K562 (cell line): Measurements from ENCODE around the gene ADGRF5. TPM values are rescaled to one million over a fixed set of nuclear protein-coding genes. Genes with fewer than 3 reads are reported as not detected.

Experiments used
- ATAC-seq: fragments of 200-7000 bp; cut with Tn5 transposase; 3 replicates; pipeline ENCODE4 v1.9.1; 2020; ENCODE audit warnings: moderate library complexity
- BruUV-seq: library from RNA; stranded (reverse); fragments of 400-500 nt; replicated peaks from 2 replicates; lab custom pipeline; 2021; lab: Mats Ljungman, UMichigan
- CTCF ChIA-PET: fragments of 300-600 bp; formaldehyde crosslinking; extraction: SDS; loops from one replicate; lab custom pipeline; 2021; ENCODE audit warnings: low intra/inter-chr PET ratio; lab: Yijun Ruan, JAX
- POLR2A ChIA-PET: fragments of 300-600, 350-650 bp; sonication (Branson Sonifier 250); formaldehyde crosslinking; extraction: SDS; loops from one replicate; lab custom pipeline; 2021; ENCODE audit warnings: antibody characterized with exemption, inconsistent platforms; lab: Yijun Ruan, JAX
- DNase-seq, 4 experiments: peaks; one replicate each; pipeline versions ENCODE4 v3.0.0 to v3.0.0-alpha.2; 2011 to 2018; ENCODE audit warnings: low spot score in 3 of 4, mixed read lengths in 3 of 4; ENCODE audit errors: extremely low read depth in 1 of 4
- FAIRE-seq: peaks from 2 replicates; lab custom pipeline; 2011; peaks lifted over from hg19 to GRCh38; lab: Jason Lieb, UNC
- H2AFZ ChIP-seq: 2 replicates; pipeline ENCODE4 v1.6.0; 2011; ENCODE audit warnings: low read depth, low read length, control low read depth, inconsistent platforms
- H3K27ac ChIP-seq: fragments of 200-600 bp; 3 replicates; pipeline ENCODE4 v1.8.0; 2011; ENCODE audit warnings: low read depth, mild to moderate bottlenecking, control low read depth, inconsistent platforms, low read length, moderate library complexity, mixed read lengths; ENCODE audit errors: extremely low read depth
- H3K27me3 ChIP-seq, 2 experiments: fragments of 300-600 bp in 1 of 2; 2 replicates in 1 of 2; 3 replicates in 1 of 2; pipeline versions ENCODE4 v1.6.0 to v1.8.0; 2011; ENCODE audit warnings: inconsistent platforms in 2 of 2, low read length in 2 of 2, mild to moderate bottlenecking in 1 of 2, mixed read lengths in 1 of 2, moderate library complexity in 1 of 2; ENCODE audit not compliant: control insufficient read depth in 2 of 2, insufficient read depth in 2 of 2
- H3K36me3 ChIP-seq: fragments of 300-600 bp; 3 replicates; pipeline ENCODE4 v1.8.0; 2011; ENCODE audit warnings: mild to moderate bottlenecking, low read length, inconsistent platforms; ENCODE audit not compliant: control insufficient read depth, insufficient read depth
- H3K4me1 ChIP-seq, 2 experiments: fragments of 200-600 bp in 1 of 2; replicated peaks in 1 of 2; 2 replicates in 1 of 2; 3 replicates in 1 of 2; pipeline versions ENCODE4 v1.5.1 to v1.8.0; 2011; ENCODE audit warnings: inconsistent platforms in 2 of 2, low read length in 2 of 2, mild to moderate bottlenecking in 1 of 2, mixed read lengths in 1 of 2, moderate library complexity in 1 of 2; ENCODE audit not compliant: control insufficient read depth in 2 of 2, insufficient read depth in 2 of 2
- H3K4me2 ChIP-seq: 2 replicates; pipeline ENCODE4 v1.6.1; 2011; ENCODE audit warnings: low read length, control low read depth, inconsistent platforms, mixed read lengths; ENCODE audit not compliant: insufficient read depth
- H3K4me3 ChIP-seq: fragments of 200-600 bp; sonication (generic), shearing (Covaris generic); 2 replicates; pipeline ENCODE4 v1.5.1; 2016; ENCODE audit warnings: control low read depth, inconsistent platforms
- H3K79me2 ChIP-seq: fragments of 200-600 bp; 3 replicates; pipeline ENCODE4 v1.8.0; 2011; ENCODE audit warnings: low read length, inconsistent platforms; ENCODE audit not compliant: control insufficient read depth, insufficient read depth
- H3K9ac ChIP-seq, 2 experiments: 2 replicates each; pipeline versions ENCODE4 v1.6.0 to v1.6.1; 2011; ENCODE audit warnings: low read depth in 2 of 2, low read length in 2 of 2, control low read depth in 1 of 2, inconsistent platforms in 1 of 2, mild to moderate bottlenecking in 1 of 2, mixed read lengths in 1 of 2; ENCODE audit not compliant: insufficient read depth in 1 of 2
- H3K9me1 ChIP-seq: one replicate; pipeline ENCODE4 v1.6.0; 2011; ENCODE audit warnings: inconsistent platforms, mild to moderate bottlenecking, low read length, moderate library complexity; ENCODE audit not compliant: control insufficient read depth, insufficient read depth
- H3K9me3 ChIP-seq: replicated peaks from 2 replicates; pipeline ENCODE4 v1.5.1; 2011; ENCODE audit warnings: low read depth, low read length, inconsistent platforms; ENCODE audit not compliant: control insufficient read depth, insufficient read depth
- H4K20me1 ChIP-seq: replicated peaks from 2 replicates; pipeline ENCODE4 v1.6.1; 2011; ENCODE audit warnings: low read length, inconsistent platforms, mixed read lengths; ENCODE audit not compliant: control insufficient read depth, insufficient read depth
- ATF1 ChIP-seq, 2 experiments: fragments of 450-650 bp in 1 of 2; IDR thresholded peaks; 2 replicates each; pipeline ENCODE4 v1.6.1; 2016; ENCODE audit warnings: missing compliant biosample characterization in 1 of 2, missing genetic modification characterization in 1 of 2
- COPS2 ChIP-seq: fragments of 450-650 bp; conservative IDR thresholded peaks from 2 replicates; pipeline ENCODE4 v1.6.1; 2016; ENCODE audit warnings: mild to moderate bottlenecking, moderate library complexity
- DIDO1 ChIP-seq: fragments of 450-650 bp; IDR thresholded peaks from 2 replicates; pipeline ENCODE4 v1.6.1; 2016; ENCODE audit warnings: low read depth, missing biosample characterization, missing genetic modification characterization
- HEY1 ChIP-seq: fragments of 250-450 bp; sonication (Bioruptor Pico); IDR thresholded peaks from 2 replicates; pipeline ENCODE4 v1.5.0; 2020; ENCODE audit warnings: mild to moderate bottlenecking, moderate library complexity, borderline replicate concordance
- NELFE ChIP-seq: IDR thresholded peaks from 2 replicates; pipeline ENCODE4 v1.6.1; 2011; ENCODE audit warnings: mild to moderate bottlenecking; ENCODE audit not compliant: insufficient read depth, insufficient read length
- SIRT6 ChIP-seq: IDR thresholded peaks from one replicate; pipeline ENCODE4 v1.6.1; 2012; ENCODE audit warnings: low read depth, mild to moderate bottlenecking, control low read depth, inconsistent platforms, low read length, moderate library complexity
- SMARCE1 ChIP-seq: fragments of 450-650 bp; IDR thresholded peaks from 2 replicates; pipeline ENCODE4 v1.7.1; 2016; ENCODE audit warnings: mild to moderate bottlenecking
- ZNF316 ChIP-seq: fragments of 450-650 bp; IDR thresholded peaks from 2 replicates; pipeline ENCODE4 v1.6.1; 2016
- WGBS: fragments of 100-300 bp; shearing (Covaris generic); methylation state at CpG from one replicate; pipeline ENCODE4 v1.1.6; 2016; ENCODE audit warnings: low coverage, mixed read lengths; ENCODE audit not compliant: insufficient coverage; ENCODE audit errors: missing lambda C conversion rate; 5-methylcytosine and 5-hydroxymethylcytosine counted together
- in situ Hi-C: fragments of 300-500 bp; cut with MboI; formaldehyde crosslinking; loops from 4 replicates; pipeline ENCODE4 v1.15.0; 2018; ENCODE audit warnings: inconsistent platforms, mixed read lengths
- intact Hi-C: fragments of 100-400 bp; cut with micrococcal nuclease; formaldehyde crosslinking; loops from 2 replicates; pipeline ENCODE4 v1.14.2; 2022
- polyA plus RNA-seq, 8 experiments: library from polyadenylated mRNA; depleted of rRNA in 4 of 8; stranded (reverse) in 5 of 8; unstranded in 3 of 8; fragments of >200 nt; fragmentation: Nextera tagmentation in 2 of 8; fragmentation: Illumina TruSeq in 1 of 8; extraction: Ambion mirVana in 2 of 8; extraction: Trizol in 1 of 8; gene quantifications; 2 replicates each; pipeline versions ENCODE4 v1.2.1 to v1.2.3, GENCODE V29; 2011 to 2014; ENCODE audit warnings: inconsistent platforms in 1 of 8, missing spikeins in 1 of 8
- total RNA-seq, 7 experiments: library from RNA; depleted of rRNA in 6 of 7; stranded (reverse); fragments of >200 nt in 6 of 7; fragmentation: Illumina TruSeq in 2 of 7; extraction: Trizol in 2 of 7; gene quantifications; 2 replicates each; pipeline versions ENCODE4 v1.2.1 to v1.2.3, GENCODE V29; 2011 to 2021; ENCODE audit warnings: low replicate concordance in 1 of 7
- TF ChIP-seq, protein P1 (sequence below): sonication (generic); formaldehyde crosslinking; IDR thresholded peaks from 2 replicates; pipeline ENCODE4 v1.8.0; 2022; ENCODE audit warnings: mild to moderate bottlenecking, missing genetic modification reagents

ADGRF5 gene
- total and polyA plus RNA-seq, 9 of the 15 experiments (the other 6 are each of a cell fraction or from before 2014, with no cell fraction given) = 0.07 TPM; not detected in 8

DNA sequence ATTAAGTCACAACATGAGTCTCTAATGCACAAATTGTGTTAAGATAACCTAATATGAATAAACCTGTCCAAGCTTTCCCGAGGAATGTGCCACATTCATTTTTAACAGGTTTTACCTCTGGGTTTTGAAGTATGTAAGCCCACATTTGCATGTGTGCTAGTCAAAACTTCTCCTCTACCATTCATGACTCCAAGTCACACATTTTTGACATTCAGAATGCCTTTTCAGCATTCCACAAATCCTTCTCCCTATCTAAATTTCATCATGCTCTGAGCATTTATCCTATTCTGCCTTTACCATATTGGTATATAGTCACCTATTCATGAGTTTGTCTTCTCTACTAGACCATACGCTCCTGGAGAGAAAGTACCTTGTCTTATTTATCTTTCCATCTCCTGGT, 56.5 kb downstream of the ADGRF5 start:
- Histone ChIP-seq H2AFZ (no peak overlapping the region), H3K4me3 (no peak overlapping the region), H3K4me1 (no peaks in the 10 kb centered on the region), H3K9me1 (no peaks in the 10 kb centered on the region), H4K20me1 (no peaks in the 10 kb centered on the region), H3K36me3 (no peaks in the 10 kb centered on the region), H3K79me2 (no peaks in the 10 kb centered on the region), H3K4me2 (no peak overlapping the region), H3K27me3 (peaks cover 0 to 6% of the 10 kb centered on the region in 2 experiments; a peak in 2 of 5 replicates), H3K27ac (no peak overlapping the region), H3K9ac (no peak overlapping the region), H3K9me3 (no peaks in the 10 kb centered on the region)
- ATAC-seq (no peak), FAIRE-seq (no peak), DNase-seq (no peak)
- intact Hi-C loops = no loop called here
- no TSS peak for BruUV-seq
- no peak for TF ChIP-seq ATF1 (CRISPR knock-in tag; IDR thresholded peaks at IDR 0.05)
- no peak for TF ChIP-seq ATF1 (tag; IDR thresholded peaks at IDR 0.05)
- no peak for TF ChIP-seq DIDO1
- TF ChIP-seq SMARCE1 = no peak
- TF ChIP-seq ZNF316 = no peak
- TF ChIP-seq NELFE = no peak
- TF ChIP-seq HEY1 = no peak
- TF ChIP-seq, protein P1, sequence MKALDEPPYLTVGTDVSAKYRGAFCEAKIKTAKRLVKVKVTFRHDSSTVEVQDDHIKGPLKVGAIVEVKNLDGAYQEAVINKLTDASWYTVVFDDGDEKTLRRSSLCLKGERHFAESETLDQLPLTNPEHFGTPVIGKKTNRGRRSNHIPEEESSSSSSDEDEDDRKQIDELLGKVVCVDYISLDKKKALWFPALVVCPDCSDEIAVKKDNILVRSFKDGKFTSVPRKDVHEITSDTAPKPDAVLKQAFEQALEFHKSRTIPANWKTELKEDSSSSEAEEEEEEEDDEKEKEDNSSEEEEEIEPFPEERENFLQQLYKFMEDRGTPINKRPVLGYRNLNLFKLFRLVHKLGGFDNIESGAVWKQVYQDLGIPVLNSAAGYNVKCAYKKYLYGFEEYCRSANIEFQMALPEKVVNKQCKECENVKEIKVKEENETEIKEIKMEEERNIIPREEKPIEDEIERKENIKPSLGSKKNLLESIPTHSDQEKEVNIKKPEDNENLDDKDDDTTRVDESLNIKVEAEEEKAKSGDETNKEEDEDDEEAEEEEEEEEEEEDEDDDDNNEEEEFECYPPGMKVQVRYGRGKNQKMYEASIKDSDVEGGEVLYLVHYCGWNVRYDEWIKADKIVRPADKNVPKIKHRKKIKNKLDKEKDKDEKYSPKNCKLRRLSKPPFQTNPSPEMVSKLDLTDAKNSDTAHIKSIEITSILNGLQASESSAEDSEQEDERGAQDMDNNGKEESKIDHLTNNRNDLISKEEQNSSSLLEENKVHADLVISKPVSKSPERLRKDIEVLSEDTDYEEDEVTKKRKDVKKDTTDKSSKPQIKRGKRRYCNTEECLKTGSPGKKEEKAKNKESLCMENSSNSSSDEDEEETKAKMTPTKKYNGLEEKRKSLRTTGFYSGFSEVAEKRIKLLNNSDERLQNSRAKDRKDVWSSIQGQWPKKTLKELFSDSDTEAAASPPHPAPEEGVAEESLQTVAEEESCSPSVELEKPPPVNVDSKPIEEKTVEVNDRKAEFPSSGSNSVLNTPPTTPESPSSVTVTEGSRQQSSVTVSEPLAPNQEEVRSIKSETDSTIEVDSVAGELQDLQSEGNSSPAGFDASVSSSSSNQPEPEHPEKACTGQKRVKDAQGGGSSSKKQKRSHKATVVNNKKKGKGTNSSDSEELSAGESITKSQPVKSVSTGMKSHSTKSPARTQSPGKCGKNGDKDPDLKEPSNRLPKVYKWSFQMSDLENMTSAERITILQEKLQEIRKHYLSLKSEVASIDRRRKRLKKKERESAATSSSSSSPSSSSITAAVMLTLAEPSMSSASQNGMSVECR (CRISPR knock-in tag) = no peak
- no peak for TF ChIP-seq SIRT6
- no peak for TF ChIP-seq COPS2
- ChIA-PET CTCF (no interaction called here), POLR2A (no interaction called here)
- in situ Hi-C loops = no loop called here
- WGBS = 2% methylated on average over 2 of the region's 2 CpGs
